Endodermal cell (in vitro differentiated cells): ENCODE measurements around the gene FN3K. TPM values are rescaled to one million over a fixed set of nuclear protein-coding genes. Genes with fewer than 3 reads are reported as not detected.

Experiments used
- DNase-seq: peaks from one replicate; pipeline ENCODE4 v3.0.0-alpha.2; 2017
- H3K27ac ChIP-seq: 2 replicates; pipeline ENCODE4 v1.5.1; 2013; ENCODE audit warnings: mild to moderate bottlenecking, low read depth, low read length, moderate library complexity
- H3K27me3 ChIP-seq: 2 replicates; pipeline ENCODE4 v1.6.1; 2013; ENCODE audit warnings: mild to moderate bottlenecking, low read length, moderate library complexity; ENCODE audit not compliant: insufficient read depth, control insufficient read depth, poor library complexity, severe bottlenecking
- H3K36me3 ChIP-seq: 2 replicates; pipeline ENCODE4 v1.7.0; 2013; ENCODE audit warnings: mild to moderate bottlenecking, low read length, moderate library complexity; ENCODE audit not compliant: control insufficient read depth, insufficient read depth
- H3K4me1 ChIP-seq: one replicate; pipeline ENCODE4 v1.7.0; 2013; ENCODE audit warnings: low read length; ENCODE audit not compliant: control insufficient read depth, insufficient read depth
- H3K4me3 ChIP-seq: 2 replicates; pipeline ENCODE4 v1.5.1; 2013; ENCODE audit warnings: mild to moderate bottlenecking, low read length, moderate library complexity
- H3K9ac ChIP-seq: 2 replicates; pipeline ENCODE4 v1.6.1; 2013; ENCODE audit warnings: mild to moderate bottlenecking, low read length, moderate library complexity; ENCODE audit not compliant: poor library complexity, severe bottlenecking; ENCODE audit errors: extremely low read depth
- H3K9me3 ChIP-seq: 2 replicates; pipeline ENCODE4 v1.6.1; 2013; ENCODE audit warnings: mild to moderate bottlenecking, low read length, moderate library complexity; ENCODE audit not compliant: control insufficient read depth
- H3K27ac Mint-ChIP-seq: 2 replicates; pipeline ENCODE4 v1.8.0; 2020; ENCODE audit warnings: mixed read lengths
- H3K27me3 Mint-ChIP-seq: 2 replicates; pipeline ENCODE4 v1.8.0; 2021; ENCODE audit warnings: mild to moderate bottlenecking, mixed read lengths; ENCODE audit not compliant: insufficient read depth
- H3K36me3 Mint-ChIP-seq: 2 replicates; pipeline ENCODE4 v1.8.0; 2020; ENCODE audit warnings: low read depth, mixed read lengths
- H3K4me1 Mint-ChIP-seq: 2 replicates; pipeline ENCODE4 v1.8.0; 2020; ENCODE audit warnings: mixed read lengths
- H3K4me3 Mint-ChIP-seq: 2 replicates; pipeline ENCODE4 v1.8.0; 2020; ENCODE audit warnings: mild to moderate bottlenecking, moderate library complexity, mixed read lengths
- H3K9me3 Mint-ChIP-seq: 2 replicates; pipeline ENCODE4 v1.8.0; 2020; ENCODE audit warnings: mild to moderate bottlenecking, mixed read lengths
- CTCF ChIP-seq: fragments of 200-600 bp; sonication (generic); conservative IDR thresholded peaks from 2 replicates; pipeline ENCODE4 v1.5.0; 2021; ENCODE audit warnings: antibody characterized with exemption, mild to moderate bottlenecking
- WGBS, 2 experiments: methylation state at CpG; one replicate each; pipeline versions ENCODE4 v1.1.5 to v1.1.7; 2013; ENCODE audit warnings: missing lambda C conversion rate in 2 of 2, mixed read lengths in 1 of 2; ENCODE audit not compliant: insufficient coverage in 1 of 2, insufficient read length in 1 of 2; 5-methylcytosine and 5-hydroxymethylcytosine counted together
- total RNA-seq, 2 donors: library from RNA; stranded (reverse); fragmentation: NEBNext Ultra II Directional in 1 of 2; extraction: Animal tissue kit (Norgen Biotek cat#: 25700) in 1 of 2; gene quantifications; 2 replicates in 1 of 2; 3 replicates in 1 of 2; pipeline ENCODE4 v1.2.1, GENCODE V29; 2021

The FN3K gene
- total RNA-seq, 2 donors from 2014 or later, result 24.7 to 35.6 TPM

DNA sequence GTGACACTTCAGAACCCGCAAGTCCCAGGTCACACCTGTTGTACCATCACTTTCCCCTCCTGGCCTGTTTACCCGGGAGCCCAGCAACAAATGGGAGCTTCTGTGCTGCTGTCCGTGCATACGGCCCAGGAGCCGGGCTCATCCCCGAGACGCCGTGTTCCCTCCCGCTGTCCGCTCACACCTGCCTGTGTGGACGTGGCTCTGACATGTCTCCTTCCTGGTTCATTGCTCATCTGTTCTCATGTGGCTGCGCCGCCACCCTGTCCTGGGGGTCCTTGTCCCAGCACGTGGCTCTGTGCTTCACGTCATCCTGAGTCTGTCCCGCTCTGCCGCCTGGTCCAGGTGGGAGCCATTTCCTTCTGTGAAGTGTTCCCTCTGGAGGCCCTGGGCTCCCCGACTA lies 54.4 kb downstream of the FN3K start:
- H3K9me3 Mint-ChIP-seq, result no peaks in the 10 kb centered on the region
- DNase-seq, result no peak
- no peaks in the 10 kb centered on the region for H3K27me3 Mint-ChIP-seq
- no peaks in the 10 kb centered on the region for H3K9me3 ChIP-seq
- no peak overlapping the region for H3K4me3 ChIP-seq
- WGBS, 2 experiments, result 92 to 96% methylated on average over 17 to 18 of the region's 18 CpGs
- peaks cover 26% of the 10 kb centered on the region for H3K36me3 Mint-ChIP-seq
- no peaks in the 10 kb centered on the region for H3K4me1 ChIP-seq
- no peak overlapping the region for H3K9ac ChIP-seq
- H3K27me3 ChIP-seq, result no peaks in the 10 kb centered on the region
- no peaks in the 10 kb centered on the region for H3K4me1 Mint-ChIP-seq
- no peak for TF ChIP-seq CTCF
- no peak overlapping the region for H3K4me3 Mint-ChIP-seq
- H3K27ac Mint-ChIP-seq, result peak overlapping the region; percentile 72
- H3K27ac ChIP-seq, result no peak overlapping the region
- peaks cover 6% of the 10 kb centered on the region for H3K36me3 ChIP-seq

GRCh38 chr17:82790391-82790790 lies 55.0 kb downstream of the FN3K start:
- Histone ChIP-seq H3K4me1 (no peaks in the 10 kb centered on the region), H3K9me3 (no peaks in the 10 kb centered on the region), H3K9ac (no peak overlapping the region), H3K36me3 (peaks cover 6% of the 10 kb centered on the region), H3K27me3 (no peaks in the 10 kb centered on the region), H3K4me3 (no peak overlapping the region), H3K27ac (no peak overlapping the region)
- TF ChIP-seq CTCF, result no peak
- DNase-seq, result no peak
- H3K4me1 Mint-ChIP-seq, result no peaks in the 10 kb centered on the region
- peaks cover 26% of the 10 kb centered on the region for H3K36me3 Mint-ChIP-seq
- WGBS, 2 experiments, result 93 to 98% methylated on average over 13 of the region's 13 CpGs
- H3K27me3 Mint-ChIP-seq, result no peaks in the 10 kb centered on the region
- H3K27ac Mint-ChIP-seq, result no peak overlapping the region
- H3K4me3 Mint-ChIP-seq, result no peak overlapping the region
- H3K9me3 Mint-ChIP-seq, result no peaks in the 10 kb centered on the region

DNA sequence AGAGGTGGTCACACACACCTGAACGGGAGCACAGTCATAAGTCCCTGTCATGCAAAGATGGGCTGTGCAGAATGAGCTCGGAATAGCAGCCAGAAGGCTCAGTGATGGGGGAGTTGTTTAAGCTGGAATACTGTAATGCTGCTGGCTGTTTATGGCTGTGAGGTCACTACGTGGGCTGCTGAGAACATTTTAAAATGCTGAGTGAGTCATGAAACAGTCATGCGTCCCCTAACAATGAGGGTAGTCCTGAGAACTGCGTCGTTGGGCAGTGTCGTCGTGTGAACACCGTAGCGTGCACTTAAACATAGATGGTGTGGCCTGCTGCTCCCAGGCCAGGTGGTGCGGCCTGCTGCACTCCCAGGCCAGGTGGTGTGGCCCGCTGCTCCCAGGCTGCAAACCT lies 56.1 kb downstream of the FN3K start:
- H3K27ac Mint-ChIP-seq, result peak overlapping the region; percentile 6
- H3K27me3 Mint-ChIP-seq, result no peaks in the 10 kb centered on the region
- H3K9ac ChIP-seq, result no peak overlapping the region
- no peaks in the 10 kb centered on the region for H3K4me1 Mint-ChIP-seq
- no peaks in the 10 kb centered on the region for H3K9me3 Mint-ChIP-seq
- no peak overlapping the region for H3K27ac ChIP-seq
- no peak for DNase-seq
- no peak for TF ChIP-seq CTCF
- H3K36me3 Mint-ChIP-seq, result peaks cover 22% of the 10 kb centered on the region
- H3K27me3 ChIP-seq, result no peaks in the 10 kb centered on the region
- 92 to 94% methylated on average over 12 of the region's 12 CpGs for WGBS, 2 experiments
- H3K4me3 ChIP-seq, result no peak overlapping the region
- H3K4me1 ChIP-seq, result no peaks in the 10 kb centered on the region
- H3K9me3 ChIP-seq, result no peaks in the 10 kb centered on the region
- peaks cover 10% of the 10 kb centered on the region for H3K36me3 ChIP-seq
- H3K4me3 Mint-ChIP-seq, result no peak overlapping the region
